HuH-7 (cell line): ENCODE measurements around the gene NXPE4.
A peak's percentile ranks its signal among the peaks of the same experiment; 100 is the strongest.
"Not testable (repeated sequence)": the region's sequence is repeated elsewhere in the genome, so short reads cannot be mapped to it uniquely, and the experiment has no call there.

Source experiments
- DNase-seq: peaks from one replicate; pipeline ENCODE4 v3.0.0; 2011; ENCODE audit warnings: low spot score

Gene NXPE4

DNA sequence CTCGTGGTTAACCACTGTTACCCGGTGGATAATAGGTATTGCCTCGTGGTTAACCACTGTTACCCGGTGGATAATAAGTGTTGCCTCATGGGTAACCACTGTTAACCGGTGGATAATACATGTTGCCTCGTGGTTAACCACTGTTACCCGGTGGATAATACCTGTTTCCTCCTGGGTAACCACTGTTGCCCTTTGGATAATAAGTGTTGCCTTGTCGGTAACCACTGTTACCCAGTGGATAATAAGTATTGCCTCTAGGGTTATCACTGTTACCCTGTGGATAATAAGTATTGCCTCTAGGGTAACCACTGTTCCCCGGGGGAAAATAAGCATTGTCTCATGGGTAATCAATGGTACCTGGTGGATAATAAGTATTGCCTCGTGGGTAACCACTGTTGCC is 15.0 kb upstream of the NXPE4 start:
- DNase-seq, result no peak

- DNase-seq, result no peak
These were observed 13.8 kb upstream of the NXPE4 start for GRCh38 chr11:114609429-114609828.

DNA sequence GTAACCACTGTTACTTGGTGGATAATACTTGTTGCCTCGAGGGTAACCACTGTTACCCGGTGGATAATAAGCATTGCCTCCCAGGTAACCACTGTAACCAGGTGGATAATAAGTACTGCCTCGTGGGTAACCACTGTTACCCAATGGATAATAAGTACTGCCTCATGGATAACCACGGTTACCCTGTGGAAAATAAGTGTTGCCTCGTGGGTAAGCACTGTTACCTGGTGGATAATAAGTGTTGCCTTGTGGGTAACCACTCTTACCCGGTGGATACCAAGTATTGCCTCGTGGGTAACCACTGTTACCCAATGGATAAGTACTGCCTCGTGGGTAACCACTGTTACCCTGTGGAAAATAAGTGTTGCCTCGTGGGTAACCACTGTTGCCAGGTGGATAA is 13.0 kb upstream of the NXPE4 start:
- not testable (repeated sequence) for DNase-seq

- no peak for DNase-seq
These were observed 12.3 kb upstream of the NXPE4 start for GRCh38 chr11:114607753-114608459.

GRCh38 chr11:114606802-114607075 is 11.2 kb upstream of the NXPE4 start:
- not testable (repeated sequence) for DNase-seq

GRCh38 chr11:114606003-114606801 is 10.6 kb upstream of the NXPE4 start:
- DNase-seq, result no peak

DNA sequence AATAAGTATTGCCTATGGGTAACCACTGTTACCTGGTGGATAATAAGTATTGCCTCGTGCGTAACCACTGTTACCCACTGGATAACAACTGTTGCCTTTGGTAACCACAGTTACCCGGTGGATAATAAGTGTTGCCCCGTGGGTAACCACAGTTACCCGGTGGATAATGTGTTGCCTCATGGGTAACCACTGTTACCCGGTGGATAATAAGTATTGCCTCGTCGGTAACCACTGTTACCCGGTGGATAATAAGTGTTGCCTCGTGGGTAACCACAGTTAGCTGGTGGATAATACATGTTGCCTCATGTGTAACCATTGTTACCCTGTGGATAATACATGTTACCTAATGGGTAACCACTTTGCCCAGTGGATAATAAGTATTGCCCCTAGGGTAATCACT is 9.8 kb upstream of the NXPE4 start:
- no peak for DNase-seq

GRCh38 chr11:114604886-114605285 is 9.3 kb upstream of the NXPE4 start:
- no peak for DNase-seq

DNA sequence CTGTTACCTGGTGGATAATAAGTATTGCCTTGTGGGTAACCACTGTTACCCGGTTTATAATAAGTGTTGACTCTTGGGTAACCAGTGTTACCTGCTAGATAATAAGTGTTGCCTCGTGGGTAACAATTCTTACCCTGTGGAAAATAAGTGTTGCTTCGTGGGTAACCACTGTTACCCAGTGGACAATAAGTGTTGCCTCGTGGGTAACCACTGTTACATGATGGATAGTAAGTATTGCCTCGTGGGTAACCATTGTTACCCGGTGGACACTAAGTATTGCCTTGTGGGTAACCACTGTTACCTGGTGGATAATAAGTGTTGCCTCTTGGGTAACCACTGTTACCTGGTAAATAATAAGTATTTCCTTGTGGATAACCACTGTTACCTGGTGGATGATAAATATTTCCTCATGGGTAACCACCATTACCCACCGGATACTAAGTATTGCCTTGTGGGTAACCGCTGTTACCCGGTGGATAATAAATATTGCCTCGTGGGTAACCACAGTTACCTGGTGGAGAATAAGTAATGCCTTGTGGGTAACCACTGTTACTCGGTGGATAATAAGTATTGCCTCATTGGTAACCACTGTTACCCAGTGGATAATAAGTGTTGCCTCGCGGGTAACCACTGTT is 8.7 kb upstream of the NXPE4 start:
- DNase-seq, result no peak

DNA sequence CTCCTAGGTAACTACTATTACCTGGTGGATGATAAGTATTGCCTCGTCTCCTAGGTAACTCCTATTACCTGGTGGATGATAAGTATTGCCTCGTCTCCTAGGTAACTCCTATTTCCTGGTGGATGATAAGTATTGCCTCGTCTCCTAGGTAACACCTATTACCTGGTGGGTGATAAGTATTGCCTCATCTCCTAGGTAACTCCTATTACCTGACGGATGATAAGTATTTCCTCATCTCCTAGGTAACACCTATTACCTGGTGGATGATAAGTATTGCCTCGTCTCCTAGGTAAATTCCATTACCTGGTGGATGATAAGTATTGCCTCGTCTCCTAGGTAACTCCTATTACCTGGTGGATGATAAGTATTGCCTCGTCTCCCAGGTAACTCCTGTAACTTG is 7.6 kb upstream of the NXPE4 start:
- not testable (repeated sequence) for DNase-seq

DNA sequence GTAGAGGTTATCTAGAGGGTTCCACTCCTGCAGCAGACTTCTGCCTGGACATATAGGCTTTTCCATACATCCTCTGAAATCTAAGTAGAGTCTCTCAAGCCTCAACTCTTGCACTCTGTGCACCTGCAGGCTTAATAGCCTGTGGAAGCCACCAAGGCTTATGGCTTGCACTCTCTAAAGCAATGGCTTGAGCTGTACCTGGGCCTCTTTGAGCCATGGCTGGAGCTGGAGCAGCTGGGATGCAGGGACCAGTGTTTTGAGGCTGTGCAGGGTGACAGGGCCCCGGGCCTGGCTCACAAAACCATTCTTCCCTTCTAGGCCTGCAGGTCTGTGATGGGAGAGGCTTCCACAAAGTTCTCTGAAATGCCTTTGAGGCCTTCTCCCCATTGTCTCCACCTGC is 2.9 kb upstream of the NXPE4 start:
- no peak for DNase-seq

DNA sequence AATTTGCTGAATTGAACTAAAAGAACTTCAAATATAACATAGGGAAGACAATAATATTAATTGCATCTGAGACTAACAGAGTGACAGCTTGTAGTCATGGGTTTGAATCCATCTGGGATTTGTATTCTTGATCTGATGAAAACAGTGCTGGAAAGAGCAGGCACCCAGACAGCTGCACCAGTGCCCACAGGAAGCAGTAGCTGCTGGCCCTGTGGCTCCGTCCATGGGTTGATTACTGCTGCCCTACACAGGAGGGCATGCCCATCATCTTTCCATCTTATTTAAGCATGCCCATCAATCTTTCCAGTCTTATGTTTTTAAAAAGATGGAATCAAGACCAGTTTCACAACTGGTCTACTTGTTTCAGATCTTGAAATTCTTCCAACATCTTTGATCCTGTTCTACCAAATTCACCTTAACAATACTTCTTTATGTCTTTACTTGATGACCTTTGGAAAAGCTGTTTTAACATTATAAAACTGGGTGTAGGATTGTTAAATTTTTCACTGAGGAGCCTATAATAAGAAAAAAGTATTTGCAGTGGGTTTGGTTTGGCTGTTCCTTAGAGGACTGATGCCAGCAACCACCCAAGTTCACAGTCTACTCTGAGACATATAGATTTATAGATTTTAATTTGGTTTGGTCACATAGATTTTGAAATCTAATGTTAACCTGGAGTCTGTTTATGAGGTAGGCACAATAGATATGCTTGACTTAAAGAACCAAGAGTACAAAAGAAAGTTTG is 761 bp upstream of the NXPE4 start:
- DNase-seq, result no peak

- DNase-seq, result no peak
These were observed 883 bp downstream of the NXPE4 start for GRCh38 chr11:114594703-114595102.

DNA sequence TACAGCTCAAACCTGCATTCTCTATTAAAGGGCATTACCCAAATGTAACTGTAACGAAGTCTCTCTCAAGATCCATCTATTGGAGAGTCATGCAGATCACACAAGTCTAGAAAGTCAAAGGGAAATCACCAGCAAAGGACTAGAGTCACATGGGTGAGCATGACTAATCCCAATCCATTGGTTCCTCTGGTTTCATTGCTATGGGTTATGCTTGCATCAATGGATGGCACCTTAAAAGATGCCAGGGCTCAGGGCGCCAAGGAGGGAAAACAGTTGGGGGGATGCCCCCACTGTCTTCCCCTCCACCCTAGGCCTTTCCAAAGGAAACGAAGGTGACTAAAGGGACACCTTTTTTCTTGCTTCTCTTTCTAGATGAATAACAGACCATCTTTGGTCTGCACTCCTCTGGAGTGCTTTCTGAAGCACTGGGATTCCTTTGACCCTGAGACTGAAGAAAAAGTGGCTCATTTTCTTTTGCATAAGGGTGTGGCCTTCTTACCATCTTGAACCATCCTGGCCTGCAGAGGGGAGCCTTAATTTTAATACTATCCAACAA is 8.1 kb downstream of the NXPE4 start:
- no peak for DNase-seq

DNA sequence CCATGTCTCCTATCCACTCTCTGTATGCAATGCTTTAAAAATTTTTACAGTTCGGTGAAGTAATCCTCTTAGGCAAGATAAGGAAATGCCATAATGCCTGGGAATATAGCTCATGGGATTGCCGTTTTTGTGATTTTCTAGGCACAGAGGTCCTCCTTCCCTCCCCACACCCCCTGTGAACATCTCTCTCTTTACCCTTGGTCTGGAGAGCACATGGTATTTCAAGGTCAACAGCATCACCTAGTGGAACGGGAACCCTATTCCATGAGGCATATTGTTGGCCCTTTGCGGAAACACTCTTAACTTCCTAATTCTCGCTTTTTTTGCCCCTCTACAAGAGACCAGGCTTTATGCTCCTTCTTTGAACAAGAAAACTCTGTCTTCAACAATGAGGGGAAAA is 8.8 kb downstream of the NXPE4 start:
- DNase-seq, result peak; percentile 2

GRCh38 chr11:114571712-114572111 is 23.9 kb downstream of the NXPE4 start:
- no peak for DNase-seq

GRCh38 chr11:114569801-114570200 is 25.8 kb downstream of the NXPE4 start:
- no peak for DNase-seq

DNA sequence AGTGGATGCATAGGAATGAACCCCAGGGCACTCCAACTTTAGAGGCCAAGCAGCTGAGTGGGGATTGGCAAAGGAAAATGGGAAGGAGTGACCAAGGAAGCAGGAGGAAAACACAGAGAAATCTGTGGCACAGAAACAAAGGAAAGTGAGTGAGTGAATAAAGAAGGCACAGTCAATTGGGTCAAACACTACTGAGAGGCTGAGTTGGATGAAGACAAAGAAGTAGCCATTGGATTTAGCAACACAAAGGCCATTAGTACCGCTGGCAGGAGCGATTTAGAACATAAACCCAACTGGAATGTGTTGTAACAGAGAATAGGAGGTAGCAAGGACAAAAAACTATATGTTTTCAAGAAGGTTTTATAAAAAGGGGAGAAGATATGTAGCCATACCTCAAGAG is 29.3 kb downstream of the NXPE4 start:
- DNase-seq, result no peak

GRCh38 chr11:114564831-114565230 is 30.8 kb downstream of the NXPE4 start:
- DNase-seq, result no peak

DNA sequence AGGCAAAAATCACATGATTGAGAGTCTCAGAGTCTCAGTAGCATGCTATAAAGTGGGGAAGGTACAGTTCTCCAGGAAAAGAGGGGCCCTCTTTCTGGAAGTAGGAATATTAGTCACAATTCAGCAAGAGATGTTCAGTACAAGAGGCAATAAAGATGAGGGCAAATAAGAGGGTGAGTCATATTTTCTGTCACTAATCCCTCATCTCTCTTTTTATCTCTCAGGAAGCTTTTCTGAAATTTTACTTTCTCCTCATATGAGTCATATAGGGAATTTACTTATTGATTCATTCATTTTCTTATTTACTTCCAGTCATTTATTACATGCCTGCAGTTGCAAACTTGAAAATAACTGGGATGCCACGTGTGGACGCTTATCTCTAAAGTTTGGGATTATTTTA is 32.5 kb downstream of the NXPE4 start:
- DNase-seq, result no peak

GRCh38 chr11:114562166-114562916 is 33.2 kb downstream of the NXPE4 start:
- no peak for DNase-seq
